HG03575 (cell line): Measurements from ENCODE around the gene NIPSNAP3A.

Experiments
- ATAC-seq: cut with Tn5 transposase; IDR thresholded peaks from one replicate; pipeline ENCODE4 v1.9.1; 2021; ENCODE audit not compliant: unreplicated experiment, insufficient number of reproducible peaks, low FRiP score; ENCODE audit errors: extremely low read depth

Gene NIPSNAP3A

DNA sequence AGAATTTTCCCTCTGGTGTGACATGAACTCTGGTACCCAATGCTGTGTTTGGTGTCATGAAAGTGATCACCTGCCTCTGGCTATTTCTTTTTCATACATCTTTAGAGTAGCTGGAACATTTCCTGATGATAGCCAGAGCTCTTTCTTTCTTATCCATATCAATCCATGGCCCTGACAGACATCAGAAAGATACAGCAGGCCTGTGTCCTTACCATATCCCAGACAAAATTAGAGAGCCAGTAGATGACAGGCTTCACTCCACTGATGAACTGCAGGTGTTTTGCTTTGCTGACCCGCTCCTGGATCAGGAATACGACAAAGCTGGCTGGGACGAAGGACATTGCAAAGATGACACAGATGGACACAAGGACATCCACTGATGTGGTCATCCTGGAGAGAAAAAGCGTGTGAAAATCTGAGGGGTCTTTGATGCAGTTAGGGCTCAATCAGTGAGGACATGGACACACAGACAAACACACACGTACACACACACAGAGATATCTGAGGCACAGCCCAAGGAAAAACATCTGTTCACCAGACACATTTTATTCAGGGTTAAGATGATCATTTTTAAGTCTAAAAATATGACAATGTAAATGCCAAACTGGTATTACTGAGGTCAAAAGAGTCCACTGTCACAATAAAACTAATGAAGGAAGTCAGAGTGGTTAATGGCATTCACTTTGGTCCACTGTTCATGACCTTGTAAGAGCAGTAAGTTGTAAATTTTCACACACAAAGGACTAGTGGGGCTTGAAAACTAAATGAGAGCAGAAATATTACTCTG lies 50.9 kb downstream of the NIPSNAP3A start:
- ATAC-seq, result no peak

DNA sequence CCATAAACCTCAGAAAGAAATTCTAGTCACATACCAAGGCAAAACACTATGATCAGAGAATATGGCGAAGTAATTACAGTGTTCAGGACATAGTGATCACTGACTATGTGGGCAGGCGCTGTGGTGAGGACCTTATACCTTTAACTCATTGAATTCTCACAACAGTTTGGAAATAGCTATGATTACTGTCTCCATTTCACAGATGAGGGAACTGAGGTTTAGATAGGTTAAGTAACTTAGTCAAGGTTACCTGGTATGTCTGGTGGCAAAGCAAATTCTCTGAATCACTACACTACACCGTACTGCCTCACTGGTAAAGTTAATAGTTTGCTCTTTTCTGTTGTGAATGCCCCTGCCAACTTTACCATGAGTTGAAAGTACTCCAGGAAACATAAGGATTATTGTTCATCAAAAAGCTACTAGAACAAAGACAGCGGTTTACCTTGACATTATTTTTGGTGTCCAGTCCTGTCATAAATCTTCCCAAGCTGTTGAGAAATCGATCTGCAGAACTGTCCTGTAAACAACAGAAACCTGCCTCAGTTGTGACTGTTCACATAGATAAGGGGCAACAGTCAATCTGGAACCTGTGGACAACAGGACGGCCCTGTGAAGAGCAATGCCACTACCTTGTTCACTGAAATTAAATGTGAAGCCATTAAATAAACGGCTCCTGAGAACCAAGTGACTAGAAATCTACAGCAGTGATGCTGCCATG lies 52.7 kb downstream of the NIPSNAP3A start:
- ATAC-seq, result no peak

DNA sequence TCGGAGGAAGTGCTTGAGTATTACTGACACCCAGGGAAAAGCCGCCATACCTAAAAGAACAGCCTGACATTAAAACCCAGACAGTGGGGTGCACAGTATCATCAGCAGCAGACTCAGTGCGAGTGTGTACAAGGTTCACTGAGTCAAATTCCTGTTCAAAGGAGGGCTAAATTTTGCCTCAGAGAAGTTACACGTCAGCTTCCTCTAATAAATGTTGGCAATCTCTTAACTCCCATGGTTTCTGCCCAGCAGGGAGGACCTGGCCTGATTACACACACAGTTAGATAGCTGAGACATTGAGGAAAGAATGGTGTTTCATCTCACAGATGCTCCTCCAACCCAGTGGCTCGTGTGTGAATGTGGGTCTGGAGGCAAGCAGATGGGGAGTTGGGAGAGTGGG lies 54.6 kb downstream of the NIPSNAP3A start:
- no peak for ATAC-seq

DNA sequence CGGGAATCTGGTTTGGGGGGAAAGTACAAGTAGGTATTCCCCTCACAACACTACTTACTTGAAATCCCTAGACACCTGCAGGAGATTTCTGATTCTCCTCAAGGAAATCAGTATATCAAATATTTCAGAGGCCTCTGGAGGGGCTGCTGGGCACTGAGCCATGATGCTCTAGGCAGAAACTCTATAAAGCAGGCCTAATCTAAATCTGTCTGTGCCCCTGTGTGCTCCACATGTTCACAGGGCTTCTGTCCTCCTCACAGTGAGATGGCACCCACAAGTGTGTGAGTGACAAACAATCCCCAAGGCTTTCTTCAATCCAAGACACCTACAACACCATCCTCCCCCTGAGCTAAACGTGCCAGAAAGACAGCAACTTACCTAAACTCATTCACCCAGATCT lies 55.4 kb downstream of the NIPSNAP3A start:
- no peak for ATAC-seq

DNA sequence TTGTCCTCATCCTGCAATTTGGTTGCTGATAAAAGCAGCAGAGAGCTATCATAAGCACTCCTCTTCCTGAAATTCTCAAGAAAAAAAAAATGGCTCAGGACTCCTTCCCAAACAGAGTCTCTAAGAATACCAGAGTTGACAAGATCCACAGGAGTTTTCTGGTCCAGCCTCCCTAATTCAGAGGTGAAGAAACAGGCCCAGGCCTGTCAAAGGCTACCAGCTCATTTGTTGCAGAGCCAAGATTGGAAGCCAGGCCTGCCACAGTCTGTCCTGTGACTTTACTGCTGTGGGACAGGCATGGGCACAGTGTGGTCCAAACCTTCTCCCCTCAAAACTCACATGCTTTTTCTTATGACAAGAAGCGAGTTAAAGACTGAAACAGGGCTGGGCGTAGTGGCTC lies 58.0 kb downstream of the NIPSNAP3A start:
- no peak for ATAC-seq

DNA sequence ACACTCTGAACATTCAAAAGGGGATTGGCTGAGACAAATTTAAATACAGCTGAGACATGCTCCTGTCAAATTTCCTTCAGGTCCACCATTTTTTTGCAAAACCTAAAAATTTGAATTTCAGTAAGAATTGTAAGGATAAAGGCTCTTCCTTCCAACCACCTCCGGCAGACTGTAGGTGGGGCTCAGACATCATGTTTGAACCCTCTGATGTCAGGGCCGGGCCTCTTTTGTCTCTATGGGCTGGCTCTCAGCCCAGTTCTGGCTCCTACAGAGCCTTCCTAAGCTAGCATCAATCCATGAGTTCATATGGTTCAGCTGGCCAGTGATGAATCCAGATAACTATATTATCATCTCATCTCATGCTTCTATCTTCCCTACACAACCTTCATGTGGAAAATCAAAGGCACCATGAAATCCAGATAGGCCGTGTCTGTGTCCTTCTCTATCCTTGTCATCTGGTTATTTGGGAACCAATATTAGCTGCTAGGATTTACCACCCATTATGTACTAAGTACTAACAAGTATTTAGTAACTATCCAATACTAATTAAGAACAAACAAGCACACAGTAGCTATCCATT lies 60.6 kb downstream of the NIPSNAP3A start:
- no peak for ATAC-seq
